NT2/D1 (cell line): ENCODE measurements around the gene PXYLP1.

Experiments used
- DNase-seq: peaks from one replicate; pipeline ENCODE4 v3.0.0-alpha.2; 2011; ENCODE audit warnings: low read depth, low spot score
- H3K27me3 ChIP-seq: 2 replicates; pipeline ENCODE4 v1.6.0; 2011; ENCODE audit warnings: mild to moderate bottlenecking; ENCODE audit not compliant: insufficient read length, insufficient read depth
- H3K36me3 ChIP-seq: 2 replicates; pipeline ENCODE4 v1.6.1; 2011; ENCODE audit warnings: mild to moderate bottlenecking, low read length, mixed read lengths; ENCODE audit not compliant: insufficient read depth, insufficient read length
- H3K4me1 ChIP-seq: 2 replicates; pipeline ENCODE4 v1.5.1; 2011; ENCODE audit not compliant: insufficient read depth, insufficient read length
- H3K4me3 ChIP-seq: 2 replicates; pipeline ENCODE4 v1.5.1; 2011; ENCODE audit warnings: low read depth; ENCODE audit not compliant: insufficient read length
- H3K9ac ChIP-seq: 2 replicates; pipeline ENCODE4 v1.6.0; 2011; ENCODE audit warnings: low read depth; ENCODE audit not compliant: insufficient read length
- H3K9me3 ChIP-seq: 2 replicates; pipeline ENCODE4 v1.5.1; 2011; ENCODE audit warnings: mild to moderate bottlenecking, low read length; ENCODE audit not compliant: insufficient read depth
- SUZ12 ChIP-seq: IDR thresholded peaks from 2 replicates; pipeline ENCODE4 v1.6.1; 2011; ENCODE audit not compliant: insufficient read length, insufficient read depth; ENCODE audit errors: extremely low read depth
- YY1 ChIP-seq: IDR thresholded peaks from 2 replicates; pipeline ENCODE4 v1.6.1; 2011; ENCODE audit not compliant: insufficient read length, insufficient read depth
- ZNF274 ChIP-seq: IDR thresholded peaks from 2 replicates; pipeline ENCODE4 v1.6.1; 2011; ENCODE audit warnings: mild to moderate bottlenecking, low read depth, low read length

PXYLP1 gene

DNA sequence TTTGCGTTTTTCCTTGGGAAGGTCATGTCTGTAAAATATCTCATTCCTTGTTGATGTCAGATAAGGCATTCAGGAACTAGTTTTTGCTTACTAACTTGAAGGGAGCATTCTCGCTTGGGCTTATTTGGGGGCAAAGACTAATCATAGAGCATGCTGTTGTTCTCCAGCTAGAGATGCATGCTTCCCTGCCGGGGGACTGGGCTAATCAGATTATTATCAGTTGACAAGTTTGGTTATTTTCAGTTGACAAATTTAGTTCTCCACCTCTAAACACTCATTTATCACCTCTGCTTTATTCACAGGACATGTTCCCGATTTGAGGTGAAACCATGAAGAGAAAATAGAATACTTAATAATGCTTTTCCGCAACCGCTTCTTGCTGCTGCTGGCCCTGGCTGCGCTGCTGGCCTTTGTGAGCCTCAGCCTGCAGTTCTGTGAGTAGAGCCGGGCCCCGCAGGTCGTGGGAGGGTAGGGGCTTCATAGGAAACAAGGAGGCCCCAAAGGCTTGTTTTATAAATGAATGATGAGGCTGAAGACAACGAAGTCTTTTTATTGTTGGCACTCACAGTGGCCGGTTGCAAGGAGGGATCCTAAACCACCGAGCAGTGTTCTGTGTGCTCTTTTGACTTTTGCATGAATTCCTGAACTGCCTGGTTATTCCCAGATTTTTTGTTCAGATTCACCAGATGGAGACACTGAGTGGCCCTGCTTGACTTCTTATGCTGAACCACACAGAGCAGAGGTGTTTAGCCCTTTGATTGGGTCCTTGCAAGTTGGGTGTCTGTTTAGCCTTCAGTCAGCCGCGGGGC lies 28.4 kb downstream of the PXYLP1 start:
- no peak for TF ChIP-seq SUZ12
- TF ChIP-seq ZNF274, result no peak
- TF ChIP-seq YY1, result no peak
- Histone ChIP-seq H3K27me3 (no peaks in the 10 kb centered on the region), H3K4me3 (no peak overlapping the region), H3K9me3 (no peaks in the 10 kb centered on the region), H3K36me3 (no peaks in the 10 kb centered on the region), H3K4me1 (peaks cover 5% of the 10 kb centered on the region), H3K9ac (no peak overlapping the region)
- DNase-seq, result no peak

DNA sequence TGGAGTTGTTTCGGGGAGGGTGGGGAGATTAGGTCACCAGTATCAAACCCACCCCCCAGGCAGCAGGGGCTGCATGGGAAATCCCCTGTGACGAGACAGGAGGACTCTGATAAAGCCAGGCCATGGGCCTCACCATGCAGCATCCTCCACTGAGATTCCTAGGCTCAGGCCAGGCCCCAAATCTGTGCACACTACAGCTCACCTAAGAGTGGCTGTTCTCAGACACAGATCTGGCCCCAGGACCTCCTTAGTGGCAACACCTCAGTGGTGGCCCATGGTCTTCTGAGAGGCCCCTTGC lies 29.0 kb downstream of the PXYLP1 start:
- Histone ChIP-seq H3K9ac (no peak overlapping the region), H3K36me3 (no peaks in the 10 kb centered on the region), H3K9me3 (no peaks in the 10 kb centered on the region), H3K4me1 (peaks cover 5% of the 10 kb centered on the region), H3K27me3 (no peaks in the 10 kb centered on the region), H3K4me3 (no peak overlapping the region)
- no peak for TF ChIP-seq YY1
- TF ChIP-seq SUZ12, result no peak
- no peak for TF ChIP-seq ZNF274
- DNase-seq, result no peak

GRCh38 chr3:141261472-141262307 lies 30.1 kb downstream of the PXYLP1 start:
- DNase-seq, result no peak
- Histone ChIP-seq H3K4me3 (no peak overlapping the region), H3K9ac (no peak overlapping the region), H3K9me3 (no peaks in the 10 kb centered on the region), H3K27me3 (no peaks in the 10 kb centered on the region), H3K4me1 (peaks cover 3% of the 10 kb centered on the region), H3K36me3 (no peaks in the 10 kb centered on the region)
- no peak for TF ChIP-seq SUZ12
- no peak for TF ChIP-seq ZNF274
- no peak for TF ChIP-seq YY1

- Histone ChIP-seq H3K9me3 (no peaks in the 10 kb centered on the region), H3K4me3 (no peak overlapping the region), H3K36me3 (no peaks in the 10 kb centered on the region), H3K4me1 (peaks cover 3% of the 10 kb centered on the region), H3K27me3 (no peaks in the 10 kb centered on the region), H3K9ac (no peak overlapping the region)
- no peak for DNase-seq
- TF ChIP-seq SUZ12 (no peak), YY1 (no peak), ZNF274 (no peak)
Measured at GRCh38 chr3:141262308-141262705, 30.7 kb downstream of the PXYLP1 start.

DNA sequence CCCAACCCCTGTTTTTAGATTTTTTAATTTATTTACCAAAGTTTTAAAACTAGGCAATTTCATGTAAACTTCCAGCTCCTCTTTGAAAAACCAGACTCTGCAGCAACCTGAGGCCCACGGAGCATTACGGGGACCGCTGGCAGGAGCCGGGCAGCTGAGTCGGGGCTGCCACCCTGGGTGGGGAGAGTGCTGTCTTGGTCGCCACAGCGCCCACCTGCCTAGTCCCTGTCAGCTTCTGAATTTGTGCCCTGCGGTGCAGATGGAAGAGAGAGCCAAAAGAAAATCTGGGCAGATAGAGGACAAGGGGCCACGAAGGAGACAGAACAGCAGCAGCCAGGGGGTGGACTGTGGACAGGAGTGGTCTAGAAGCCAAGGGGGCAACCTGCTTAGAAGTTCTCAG lies 34.6 kb downstream of the PXYLP1 start:
- Histone ChIP-seq H3K4me3 (no peak overlapping the region), H3K27me3 (no peaks in the 10 kb centered on the region), H3K9ac (no peak overlapping the region), H3K9me3 (no peaks in the 10 kb centered on the region), H3K36me3 (no peaks in the 10 kb centered on the region), H3K4me1 (no peaks in the 10 kb centered on the region)
- TF ChIP-seq SUZ12 (no peak), ZNF274 (no peak), YY1 (no peak)
- no peak for DNase-seq

- TF ChIP-seq SUZ12, result no peak
- TF ChIP-seq YY1, result no peak
- no peak for TF ChIP-seq ZNF274
- no peaks in the 10 kb centered on the region for H3K9me3 ChIP-seq
- H3K4me1 ChIP-seq, result no peaks in the 10 kb centered on the region
- H3K4me3 ChIP-seq, result no peak overlapping the region
- H3K27me3 ChIP-seq, result no peaks in the 10 kb centered on the region
- no peak overlapping the region for H3K9ac ChIP-seq
- no peaks in the 10 kb centered on the region for H3K36me3 ChIP-seq
- DNase-seq, result no peak
Measured at GRCh38 chr3:141266797-141267555, 35.4 kb downstream of the PXYLP1 start.

DNA sequence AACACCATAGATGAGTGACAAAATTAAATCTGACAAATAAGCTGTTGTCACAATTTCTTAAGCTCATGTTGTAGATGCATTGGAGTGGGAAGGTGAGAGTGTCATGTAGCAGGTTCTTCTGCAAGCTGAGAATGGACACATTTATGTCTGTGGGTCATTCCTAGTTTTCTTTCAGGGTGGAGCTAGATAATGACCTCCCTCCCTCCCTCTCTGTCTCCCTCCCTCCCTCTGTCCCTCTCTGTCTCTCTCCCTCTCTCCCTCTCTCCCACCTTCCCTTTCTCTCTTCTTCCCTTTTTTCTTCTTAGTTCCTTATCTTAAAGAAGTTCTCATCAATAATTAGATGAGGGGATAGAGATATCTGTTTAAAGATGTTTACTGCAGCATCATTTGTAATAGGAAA lies 36.0 kb downstream of the PXYLP1 start:
- no peak overlapping the region for H3K4me3 ChIP-seq
- H3K9me3 ChIP-seq, result no peaks in the 10 kb centered on the region
- H3K9ac ChIP-seq, result no peak overlapping the region
- no peaks in the 10 kb centered on the region for H3K4me1 ChIP-seq
- no peaks in the 10 kb centered on the region for H3K27me3 ChIP-seq
- TF ChIP-seq ZNF274 (no peak), SUZ12 (no peak), YY1 (no peak)
- DNase-seq, result no peak
- H3K36me3 ChIP-seq, result no peaks in the 10 kb centered on the region
